Transverse colon (tissue), 4 donors: ENCODE measurements around the gene HIP1R. TPM values are rescaled to one million over a fixed set of nuclear protein-coding genes. Genes with fewer than 3 reads are reported as not detected.
"Not testable (repeated sequence)": the region's sequence is repeated elsewhere in the genome, so short reads cannot be mapped to it uniquely, and the experiment has no call there.

Experiments used
- DNase-seq: peaks from one replicate; pipeline ENCODE4 v3.0.0-alpha.2; 2019
- H3K27ac ChIP-seq, 4 donors: fragments of 200-600 bp; sonication (generic); 2 replicates each; pipeline ENCODE4 v1.5.1; 2016 to 2018; ENCODE audit warnings: inconsistent platforms in 4 of 4
- H3K27me3 ChIP-seq: fragments of 200-600 bp; sonication (generic); 2 replicates; pipeline ENCODE4 v1.5.1; 2017; ENCODE audit warnings: inconsistent platforms
- H3K36me3 ChIP-seq, 4 donors: fragments of 200-600 bp; sonication (generic); 2 replicates each; pipeline ENCODE4 v1.5.1; 2017 to 2019; ENCODE audit warnings: inconsistent platforms in 4 of 4
- H3K4me1 ChIP-seq, 4 donors: fragments of 200-600 bp; sonication (generic); 2 replicates each; pipeline ENCODE4 v1.5.1; 2017 to 2020; ENCODE audit warnings: inconsistent platforms in 4 of 4
- H3K4me3 ChIP-seq, 4 donors: fragments of 200-600 bp; sonication (generic); 1 replicate in 1 of 4; 2 replicates in 3 of 4; pipeline versions ENCODE4 v1.5.1 to v1.6.1; 2017 to 2019; ENCODE audit warnings: inconsistent platforms in 4 of 4
- H3K9me3 ChIP-seq, 2 donors: fragments of 200-600 bp; sonication (generic); 2 replicates each; pipeline ENCODE4 v1.5.1; 2017 to 2019; ENCODE audit warnings: inconsistent platforms in 2 of 2
- EP300 ChIP-seq: sonication (generic); formaldehyde crosslinking; IDR thresholded peaks from one replicate; pipeline ENCODE4 v1.6.1; 2017; ENCODE audit warnings: antibody characterized with exemption, low read depth
- POLR2A ChIP-seq: fragments of 450-650 bp; IDR thresholded peaks from one replicate; pipeline ENCODE4 v1.6.1; 2016; ENCODE audit warnings: antibody characterized with exemption, mild to moderate bottlenecking, moderate library complexity
- POLR2AphosphoS5 ChIP-seq, 3 donors: sonication (generic); formaldehyde crosslinking; IDR thresholded peaks; one replicate each; pipeline ENCODE4 v1.6.1; 2016; ENCODE audit warnings: antibody characterized with exemption in 3 of 3
- WGBS, 2 donors: methylation state at CpG; one replicate each; pipeline ENCODE4 v1.1.5; 2018; ENCODE audit warnings: low coverage in 1 of 2; 5-methylcytosine and 5-hydroxymethylcytosine counted together
- in situ Hi-C, 4 donors: fragments of 200-750 bp; cut with MboI; loops; one replicate each; pipeline versions ENCODE4 v1.15.0 to v1.15.1; 2017; ENCODE audit warnings: low sequenced_read_pairs in 3 of 4, low pct_ligation_motif_present in 1 of 4, low pct_unique_long_range_greater_than_20kb in 1 of 4
- intact Hi-C: fragments of 100-400 bp; cut with DNase I; formaldehyde crosslinking; loops from one replicate; pipeline ENCODE4 v1.15.1; 2023; ENCODE audit warnings: low total_unique reads
- total RNA-seq, 4 donors: library from RNA; depleted of rRNA; stranded (reverse); fragments of >200 nt; gene quantifications; one replicate each; pipeline ENCODE4 v1.1.0, GENCODE V29; 2016
- TF ChIP-seq, protein P1 (sequence below), 5 experiments: fragments of 200-600 bp in 3 of 5; fragments of 450-650 bp in 2 of 5; sonication (generic) in 3 of 5; IDR thresholded peaks; 1 replicate in 2 of 5; 2 replicates in 3 of 5; pipeline ENCODE4 v1.5.1; 2016 to 2017; ENCODE audit warnings: antibody characterized with exemption in 5 of 5, inconsistent platforms in 3 of 5, mild to moderate bottlenecking in 2 of 5, moderate library complexity in 1 of 5

HIP1R gene
- total RNA-seq, 4 donors from 2014 or later: 72.4 to 459 (median 146) TPM

DNA sequence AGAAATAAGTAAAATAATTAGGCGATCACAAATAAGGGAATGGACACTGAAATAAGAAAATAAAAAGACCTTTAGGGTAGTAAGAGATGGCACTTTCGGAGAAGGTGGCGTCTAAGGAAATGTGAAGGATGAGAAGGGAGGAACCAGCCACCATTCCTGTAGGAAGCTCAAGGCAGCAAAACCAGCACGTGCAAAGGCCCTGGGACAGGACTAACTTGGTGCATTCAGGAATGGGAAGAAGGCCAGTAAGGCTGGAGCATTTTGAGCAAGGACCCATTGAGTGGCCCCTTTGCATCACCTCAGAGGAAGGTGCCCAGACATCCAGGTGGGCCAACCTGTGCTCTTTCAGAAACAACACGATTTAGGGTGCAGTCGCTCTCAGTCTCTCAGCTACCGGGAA is 61.4 kb downstream of the HIP1R start:
- Histone ChIP-seq H3K9me3 (no peaks in the 10 kb centered on the region), H3K27ac (peak overlapping the region; percentile 93 to 98 (median 95)), H3K4me3 (no peak overlapping the region), H3K36me3 (no peaks in the 10 kb centered on the region), H3K27me3 (no peaks in the 10 kb centered on the region), H3K4me1 (peaks cover 12 to 63% (median 40%) of the 10 kb centered on the region in 4 donors)
- TF ChIP-seq EP300: no peak
- TF ChIP-seq POLR2A: no peak
- no peak for TF ChIP-seq POLR2AphosphoS5 (IDR thresholded peaks at IDR 0.05)
- TF ChIP-seq, protein P1, sequence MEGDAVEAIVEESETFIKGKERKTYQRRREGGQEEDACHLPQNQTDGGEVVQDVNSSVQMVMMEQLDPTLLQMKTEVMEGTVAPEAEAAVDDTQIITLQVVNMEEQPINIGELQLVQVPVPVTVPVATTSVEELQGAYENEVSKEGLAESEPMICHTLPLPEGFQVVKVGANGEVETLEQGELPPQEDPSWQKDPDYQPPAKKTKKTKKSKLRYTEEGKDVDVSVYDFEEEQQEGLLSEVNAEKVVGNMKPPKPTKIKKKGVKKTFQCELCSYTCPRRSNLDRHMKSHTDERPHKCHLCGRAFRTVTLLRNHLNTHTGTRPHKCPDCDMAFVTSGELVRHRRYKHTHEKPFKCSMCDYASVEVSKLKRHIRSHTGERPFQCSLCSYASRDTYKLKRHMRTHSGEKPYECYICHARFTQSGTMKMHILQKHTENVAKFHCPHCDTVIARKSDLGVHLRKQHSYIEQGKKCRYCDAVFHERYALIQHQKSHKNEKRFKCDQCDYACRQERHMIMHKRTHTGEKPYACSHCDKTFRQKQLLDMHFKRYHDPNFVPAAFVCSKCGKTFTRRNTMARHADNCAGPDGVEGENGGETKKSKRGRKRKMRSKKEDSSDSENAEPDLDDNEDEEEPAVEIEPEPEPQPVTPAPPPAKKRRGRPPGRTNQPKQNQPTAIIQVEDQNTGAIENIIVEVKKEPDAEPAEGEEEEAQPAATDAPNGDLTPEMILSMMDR (IDR thresholded peaks at IDR 0.05): no peak
- intact Hi-C loops (loop anchor here (5.0 kb wide), 1 partner anchor 239 kb away; no protein-coding TSS in a partner anchor), in situ Hi-C loops (no loop called here)
- WGBS, 2 donors: 90 to 100% methylated on average over 1 to 7 of the region's 7 CpGs
- DNase-seq: no peak

DNA sequence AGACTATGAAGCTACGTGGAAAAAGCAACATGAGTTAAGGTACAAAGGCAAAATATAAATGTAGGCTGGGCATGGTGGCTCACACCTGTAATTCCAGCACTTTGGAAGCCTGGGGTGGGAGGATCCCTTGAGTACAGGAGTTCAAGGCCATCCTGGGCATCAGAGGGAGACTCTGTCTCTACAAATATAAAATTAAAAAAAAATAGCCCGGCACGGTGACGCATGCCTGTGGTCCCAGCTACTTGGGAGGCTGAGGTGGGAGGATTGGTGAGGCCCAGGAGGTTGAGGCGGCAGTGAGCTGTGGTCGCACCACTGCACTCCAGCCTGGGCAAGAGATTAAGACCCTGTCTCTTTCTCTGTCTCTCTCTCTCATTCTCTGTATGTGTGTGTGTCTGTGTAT is 64.6 kb downstream of the HIP1R start:
- H3K27ac ChIP-seq: peak overlapping the region in 2 of 4 donors; percentile 22 to 79
- TF ChIP-seq EP300 (no peak), POLR2AphosphoS5 (IDR thresholded peaks at IDR 0.05) (no peak), POLR2A (no peak)
- TF ChIP-seq, protein P1 (IDR thresholded peaks at IDR 0.05): no peak
- H3K9me3 ChIP-seq: no peaks in the 10 kb centered on the region
- intact Hi-C loops (loop anchor here (5.0 kb wide), 1 partner anchor 243 kb away; no protein-coding TSS in a partner anchor), in situ Hi-C loops (no loop called here)
- H3K27me3 ChIP-seq: no peaks in the 10 kb centered on the region
- H3K4me1 ChIP-seq: peaks cover 6 to 54% (median 24%) of the 10 kb centered on the region in 4 donors
- 89 to 97% methylated on average over 5 to 6 of the region's 6 CpGs for WGBS, 2 donors
- DNase-seq: no peak
- no peaks in the 10 kb centered on the region for H3K36me3 ChIP-seq
- H3K4me3 ChIP-seq: no peak overlapping the region

DNA sequence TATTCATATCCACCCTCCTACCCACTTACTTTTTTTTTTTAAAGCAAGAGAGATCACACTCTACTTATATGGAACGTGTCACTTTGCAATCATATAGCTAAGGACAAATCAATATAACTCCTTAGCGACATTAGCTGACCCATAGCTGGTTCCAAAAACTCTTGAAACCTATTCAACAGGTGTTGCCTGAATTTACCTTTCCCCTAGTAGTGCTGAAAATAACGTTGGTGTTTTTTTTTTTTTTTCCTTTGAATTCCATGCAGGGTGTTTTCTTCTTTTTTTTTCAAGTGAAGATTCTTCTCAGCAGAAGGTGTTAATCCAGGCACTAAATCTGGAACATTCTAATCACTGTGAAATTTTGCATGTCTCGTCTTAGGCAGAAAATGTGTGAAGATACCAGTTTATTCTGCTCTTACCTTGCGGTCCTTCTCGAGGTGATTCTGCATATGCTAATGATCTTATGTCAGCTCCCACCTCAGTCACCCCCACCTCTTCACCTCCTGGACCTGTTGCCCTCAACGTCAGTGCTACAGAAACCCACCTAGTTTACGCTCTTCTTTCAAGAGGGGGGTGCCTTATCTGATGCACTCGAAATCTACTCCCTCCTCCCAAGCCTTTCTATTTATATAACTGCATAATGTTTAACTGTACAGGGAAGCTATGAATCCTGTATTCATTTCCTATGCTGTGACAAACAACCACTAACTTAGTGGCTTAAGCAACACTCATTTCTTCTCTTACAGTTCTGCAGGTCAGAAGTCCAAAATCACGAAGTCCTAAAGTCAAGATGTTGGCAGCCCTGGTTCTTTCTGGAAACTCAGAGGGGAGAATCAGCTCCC is 67.8 kb downstream of the HIP1R start:
- H3K27me3 ChIP-seq: no peaks in the 10 kb centered on the region
- 28 to 36% methylated on average over 10 of the region's 10 CpGs for WGBS, 2 donors
- no peaks in the 10 kb centered on the region for H3K9me3 ChIP-seq
- TF ChIP-seq POLR2AphosphoS5 (IDR thresholded peaks at IDR 0.05) (peak in 1 of 3 donors; percentile 40), EP300 (no peak)
- no peak for DNase-seq
- peak overlapping the region in 1 of 4 donors; percentile 19 for H3K4me3 ChIP-seq
- peak overlapping the region; percentile 69 to 81 (median 77) for H3K27ac ChIP-seq
- in situ Hi-C loops: no loop called here
- H3K4me1 ChIP-seq: peaks cover 5 to 50% (median 24%) of the 10 kb centered on the region in 4 donors
- intact Hi-C loops: no loop called here
- H3K36me3 ChIP-seq: no peaks in the 10 kb centered on the region

DNA sequence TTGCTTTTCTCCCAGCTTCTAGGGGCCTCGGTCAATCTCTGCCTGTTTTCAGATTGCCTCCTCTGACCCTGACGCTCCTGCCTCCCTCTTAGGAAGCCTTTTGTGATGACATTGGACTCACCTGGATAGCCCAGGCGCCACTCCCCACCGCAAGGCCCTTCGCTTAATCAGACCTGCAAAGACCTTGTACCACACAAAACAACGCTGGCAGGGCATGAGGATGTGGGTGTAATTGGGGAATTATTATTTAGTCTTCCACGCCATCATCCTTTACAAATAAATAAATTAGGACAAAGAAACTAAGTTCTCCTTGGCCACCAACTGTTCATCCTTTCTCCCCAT is 68.4 kb downstream of the HIP1R start:
- in situ Hi-C loops: no loop called here
- DNase-seq: no peak
- no peaks in the 10 kb centered on the region for H3K9me3 ChIP-seq
- intact Hi-C loops: no loop called here
- TF ChIP-seq POLR2AphosphoS5 (IDR thresholded peaks at IDR 0.05): no peak
- TF ChIP-seq, protein P1 (IDR thresholded peaks at IDR 0.05): no peak
- TF ChIP-seq EP300: no peak
- no peak for TF ChIP-seq POLR2A
- no peaks in the 10 kb centered on the region for H3K36me3 ChIP-seq
- H3K27ac ChIP-seq: peak overlapping the region; percentile 69 to 81 (median 77)
- peaks cover 5 to 48% (median 21%) of the 10 kb centered on the region in 4 donors for H3K4me1 ChIP-seq
- H3K4me3 ChIP-seq: no peak overlapping the region
- no peaks in the 10 kb centered on the region for H3K27me3 ChIP-seq
- WGBS, 2 donors: 28 to 47% methylated on average over 4 to 7 of the region's 7 CpGs

DNA sequence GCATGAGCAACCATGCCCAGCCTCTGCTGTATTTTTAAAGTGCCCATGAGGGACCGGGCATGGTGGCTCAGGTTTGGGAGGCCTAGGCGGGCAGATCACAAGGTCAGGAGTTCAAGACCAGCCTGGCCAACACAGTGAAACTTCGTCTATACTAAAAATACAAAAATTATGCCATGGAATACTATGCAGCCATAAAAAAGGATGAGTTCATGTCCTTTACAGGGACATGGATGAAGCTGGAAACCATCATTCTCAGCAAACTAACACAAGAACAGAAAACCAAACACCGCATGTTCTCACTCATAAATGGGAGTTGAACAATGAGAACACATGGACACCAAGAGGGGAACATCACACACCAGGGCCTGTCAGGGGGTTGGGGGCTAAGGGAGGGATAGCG is 70.0 kb downstream of the HIP1R start:
- Histone ChIP-seq H3K4me1 (peaks cover 5 to 47% (median 28%) of the 10 kb centered on the region in 4 donors), H3K27ac (peak overlapping the region in 1 of 4 donors; percentile 26)
- H3K4me3 ChIP-seq, in situ Hi-C loops, H3K27me3 ChIP-seq, DNase-seq, intact Hi-C loops, H3K36me3 ChIP-seq, H3K9me3 ChIP-seq: not testable (repeated sequence)
- WGBS, 2 donors: 88 to 92% methylated on average over 3 to 5 of the region's 5 CpGs
